Hepatocyte (in vitro differentiated cells): ENCODE measurements around the gene MAP7D3.

ENCODE experiments used
- EZH2 ChIP-seq: fragments of 200-600 bp; sonication (generic); IDR thresholded peaks from 2 replicates; pipeline ENCODE4 v1.6.1; 2016; ENCODE audit warnings: antibody characterized with exemption, mild to moderate bottlenecking, borderline replicate concordance
- EZH2phosphoT487 ChIP-seq: fragments of 200-600 bp; sonication (generic); IDR thresholded peaks from one replicate; pipeline ENCODE4 v1.6.1; 2018; ENCODE audit warnings: antibody characterized with exemption, mild to moderate bottlenecking, low read depth, moderate library complexity; ENCODE audit not compliant: unreplicated experiment, severe bottlenecking
- TF ChIP-seq, protein P1 (sequence below): fragments of 200-600 bp; sonication (generic); IDR thresholded peaks from 2 replicates; pipeline ENCODE4 v1.5.1; 2016; ENCODE audit warnings: antibody characterized with exemption, mild to moderate bottlenecking; ENCODE audit not compliant: poor library complexity

DNA sequence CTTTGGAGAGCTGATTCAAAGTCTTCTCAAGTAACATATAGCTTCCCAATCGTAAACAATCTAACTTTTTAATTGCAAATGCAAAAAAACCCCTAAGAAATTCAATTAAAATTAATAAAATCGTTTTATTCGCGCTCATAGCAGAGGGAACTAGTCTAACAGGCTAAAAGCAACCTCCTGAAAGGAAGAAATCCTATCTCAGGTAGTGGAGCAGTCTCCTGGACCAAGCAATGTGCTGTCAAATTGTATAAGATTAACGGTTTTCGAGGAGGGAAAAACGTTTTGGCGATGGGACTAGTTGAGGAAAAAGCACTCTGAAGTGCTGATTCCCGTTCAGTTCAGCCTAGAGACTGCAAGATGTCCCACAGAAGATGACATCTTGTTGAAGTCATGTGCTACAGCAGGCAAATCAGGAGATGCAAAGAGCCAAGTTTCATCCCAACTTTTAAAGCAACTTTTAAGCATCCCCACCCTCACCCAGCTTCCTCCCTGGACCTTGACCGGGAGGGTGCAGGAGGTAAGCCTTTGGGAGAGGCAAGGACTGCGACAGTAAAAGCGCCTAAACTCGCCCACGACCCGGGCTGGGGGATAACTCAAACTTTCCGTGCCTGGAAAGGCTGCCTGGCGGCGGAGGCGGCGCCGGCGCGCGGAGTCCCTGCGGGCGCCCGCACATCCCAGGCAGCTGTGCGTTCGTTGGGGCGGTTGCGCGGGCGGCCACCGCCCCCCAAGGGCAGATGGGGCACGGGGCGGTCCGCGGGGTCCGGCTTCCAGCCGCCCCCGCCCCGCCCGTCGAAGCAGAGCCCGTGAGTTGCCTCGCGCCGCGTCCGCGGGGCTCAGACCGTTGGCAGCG, 784 bp downstream of the MAP7D3 start:
- TF ChIP-seq, protein P1, sequence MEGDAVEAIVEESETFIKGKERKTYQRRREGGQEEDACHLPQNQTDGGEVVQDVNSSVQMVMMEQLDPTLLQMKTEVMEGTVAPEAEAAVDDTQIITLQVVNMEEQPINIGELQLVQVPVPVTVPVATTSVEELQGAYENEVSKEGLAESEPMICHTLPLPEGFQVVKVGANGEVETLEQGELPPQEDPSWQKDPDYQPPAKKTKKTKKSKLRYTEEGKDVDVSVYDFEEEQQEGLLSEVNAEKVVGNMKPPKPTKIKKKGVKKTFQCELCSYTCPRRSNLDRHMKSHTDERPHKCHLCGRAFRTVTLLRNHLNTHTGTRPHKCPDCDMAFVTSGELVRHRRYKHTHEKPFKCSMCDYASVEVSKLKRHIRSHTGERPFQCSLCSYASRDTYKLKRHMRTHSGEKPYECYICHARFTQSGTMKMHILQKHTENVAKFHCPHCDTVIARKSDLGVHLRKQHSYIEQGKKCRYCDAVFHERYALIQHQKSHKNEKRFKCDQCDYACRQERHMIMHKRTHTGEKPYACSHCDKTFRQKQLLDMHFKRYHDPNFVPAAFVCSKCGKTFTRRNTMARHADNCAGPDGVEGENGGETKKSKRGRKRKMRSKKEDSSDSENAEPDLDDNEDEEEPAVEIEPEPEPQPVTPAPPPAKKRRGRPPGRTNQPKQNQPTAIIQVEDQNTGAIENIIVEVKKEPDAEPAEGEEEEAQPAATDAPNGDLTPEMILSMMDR = no peak
- TF ChIP-seq EZH2phosphoT487 = no peak
- no peak for TF ChIP-seq EZH2
